ENCODE results near the gene PIGU. TPM values are rescaled to one million over a fixed set of nuclear protein-coding genes. Genes with fewer than 3 reads are reported as not detected.

Gene PIGU
- total and polyA plus RNA-seq, 9 of the 15 experiments (the other 6 are each of a cell fraction or from before 2014, with no cell fraction given): 6.5 to 100 (median 28.1) TPM

GRCh38 chr20:34516247-34517113, 160.4 kb downstream of the PIGU start, which contains the start of gene DYNLRB1 (continued):
- TF ChIP-seq NR2C2 (CRISPR knock-in tag; IDR thresholded peaks at IDR 0.05): no peak; the same call in 1 of the 2 replicates
- TF ChIP-seq NR2C2 (tag; IDR thresholded peaks at IDR 0.05): peak; percentile 52; the same call in 1 of the 2 replicates
- no peak for TF ChIP-seq DNMT1 (IDR thresholded peaks at IDR 0.05)
- no peak for TF ChIP-seq ELK1 (CRISPR knock-in tag; IDR thresholded peaks at IDR 0.05)
- TF ChIP-seq ZNF184 (CRISPR knock-in tag; IDR thresholded peaks at IDR 0.05): no peak
- TF ChIP-seq MBD1 (CRISPR knock-in tag; IDR thresholded peaks at IDR 0.05): no peak
- no peak for TF ChIP-seq ELF2 (CRISPR knock-in tag; IDR thresholded peaks at IDR 0.05)
- TF ChIP-seq ZNF395 (CRISPR knock-in tag; IDR thresholded peaks at IDR 0.05): no peak
- TF ChIP-seq ZNF655 (CRISPR knock-in tag; IDR thresholded peaks at IDR 0.05): no peak
- no peak for TF ChIP-seq ZNF197 (CRISPR knock-in tag; IDR thresholded peaks at IDR 0.05; ENCODE audit: low read depth)
- TF ChIP-seq ZNF277 (CRISPR knock-in tag; IDR thresholded peaks at IDR 0.05; ENCODE audit: borderline replicate concordance): no peak
- no peak for TF ChIP-seq ZNF699 (CRISPR knock-in tag; IDR thresholded peaks at IDR 0.05; ENCODE audit: insufficient replicate concordance)
- no peak for TF ChIP-seq E4F1 (CRISPR knock-in tag; IDR thresholded peaks at IDR 0.05; ENCODE audit: borderline replicate concordance)
- TF ChIP-seq NEUROD1 (IDR thresholded peaks at IDR 0.05; ENCODE audit: borderline replicate concordance, low read depth, low read length, partially characterized antibody): peak; percentile 29
- no peak for TF ChIP-seq ETV6 (IDR thresholded peaks at IDR 0.05; ENCODE audit: borderline replicate concordance in 1 of 2, low read depth in 2 of 2, low read length in 1 of 2)
- peak; percentile 37; the same call in 1 of the 2 replicates for TF ChIP-seq ETV6 (CRISPR knock-in tag; IDR thresholded peaks at IDR 0.05; ENCODE audit: borderline replicate concordance)
- TF ChIP-seq FOXA1 (IDR thresholded peaks at IDR 0.05; ENCODE audit: borderline replicate concordance): no peak

Data from K562 (cell line).